C4-2B (cell line): ENCODE results near the gene SARNP.

Experiments
- H3K27ac ChIP-seq: fragments of 450-650 bp; 2 replicates; pipeline ENCODE4 v1.5.1; 2017
- ZFX ChIP-seq: fragments of 450-650 bp; IDR thresholded peaks from 2 replicates; pipeline ENCODE4 v1.6.1; 2017
- TF ChIP-seq, protein P1 (sequence below): fragments of 450-650 bp; conservative IDR thresholded peaks from 2 replicates; pipeline ENCODE4 v1.5.1; 2017; ENCODE audit warnings: mild to moderate bottlenecking

The SARNP gene

DNA sequence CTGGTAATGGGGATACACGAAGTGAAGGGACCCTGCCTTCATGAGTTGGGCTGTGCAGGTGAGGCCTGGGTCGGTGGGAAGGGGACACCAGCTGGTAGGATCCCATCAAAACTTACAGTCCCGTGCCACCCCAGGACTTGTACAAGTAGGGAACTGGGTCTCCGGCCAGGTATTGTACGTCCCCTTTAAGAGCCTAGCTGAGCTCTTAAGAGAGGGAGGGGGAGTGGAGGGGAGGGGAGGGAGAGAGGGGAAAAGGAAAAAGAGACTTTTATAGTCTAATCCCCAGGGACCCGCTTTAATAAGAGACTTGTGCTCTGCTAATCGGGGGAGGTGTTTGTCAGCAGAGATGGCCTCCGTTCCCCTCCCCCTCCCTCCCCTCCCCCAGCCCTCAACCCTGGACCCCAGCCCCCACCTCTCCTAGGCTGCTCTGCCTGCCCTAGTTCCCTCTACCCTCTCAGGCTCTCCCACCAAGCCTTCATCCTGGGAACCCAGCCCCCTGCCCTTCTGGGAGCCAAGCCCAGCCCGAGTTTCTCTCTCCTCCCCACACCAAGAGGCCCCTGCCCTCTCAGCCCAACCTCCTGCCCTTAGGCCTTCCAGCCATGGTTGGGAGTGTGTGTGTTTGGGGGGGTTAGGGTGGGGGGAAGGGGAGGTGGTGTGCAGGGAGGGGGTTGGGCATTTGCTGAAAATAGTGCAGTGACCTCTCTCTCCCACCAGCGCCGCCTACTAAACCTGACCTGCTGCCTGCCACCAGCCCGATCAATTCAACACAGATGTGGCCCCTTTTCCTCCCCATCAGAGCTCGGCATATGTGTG, 72.0 kb downstream of the SARNP start:
- TF ChIP-seq, protein P1, sequence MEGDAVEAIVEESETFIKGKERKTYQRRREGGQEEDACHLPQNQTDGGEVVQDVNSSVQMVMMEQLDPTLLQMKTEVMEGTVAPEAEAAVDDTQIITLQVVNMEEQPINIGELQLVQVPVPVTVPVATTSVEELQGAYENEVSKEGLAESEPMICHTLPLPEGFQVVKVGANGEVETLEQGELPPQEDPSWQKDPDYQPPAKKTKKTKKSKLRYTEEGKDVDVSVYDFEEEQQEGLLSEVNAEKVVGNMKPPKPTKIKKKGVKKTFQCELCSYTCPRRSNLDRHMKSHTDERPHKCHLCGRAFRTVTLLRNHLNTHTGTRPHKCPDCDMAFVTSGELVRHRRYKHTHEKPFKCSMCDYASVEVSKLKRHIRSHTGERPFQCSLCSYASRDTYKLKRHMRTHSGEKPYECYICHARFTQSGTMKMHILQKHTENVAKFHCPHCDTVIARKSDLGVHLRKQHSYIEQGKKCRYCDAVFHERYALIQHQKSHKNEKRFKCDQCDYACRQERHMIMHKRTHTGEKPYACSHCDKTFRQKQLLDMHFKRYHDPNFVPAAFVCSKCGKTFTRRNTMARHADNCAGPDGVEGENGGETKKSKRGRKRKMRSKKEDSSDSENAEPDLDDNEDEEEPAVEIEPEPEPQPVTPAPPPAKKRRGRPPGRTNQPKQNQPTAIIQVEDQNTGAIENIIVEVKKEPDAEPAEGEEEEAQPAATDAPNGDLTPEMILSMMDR, result no peak
- no peak for TF ChIP-seq ZFX
- no peak overlapping the region for H3K27ac ChIP-seq

DNA sequence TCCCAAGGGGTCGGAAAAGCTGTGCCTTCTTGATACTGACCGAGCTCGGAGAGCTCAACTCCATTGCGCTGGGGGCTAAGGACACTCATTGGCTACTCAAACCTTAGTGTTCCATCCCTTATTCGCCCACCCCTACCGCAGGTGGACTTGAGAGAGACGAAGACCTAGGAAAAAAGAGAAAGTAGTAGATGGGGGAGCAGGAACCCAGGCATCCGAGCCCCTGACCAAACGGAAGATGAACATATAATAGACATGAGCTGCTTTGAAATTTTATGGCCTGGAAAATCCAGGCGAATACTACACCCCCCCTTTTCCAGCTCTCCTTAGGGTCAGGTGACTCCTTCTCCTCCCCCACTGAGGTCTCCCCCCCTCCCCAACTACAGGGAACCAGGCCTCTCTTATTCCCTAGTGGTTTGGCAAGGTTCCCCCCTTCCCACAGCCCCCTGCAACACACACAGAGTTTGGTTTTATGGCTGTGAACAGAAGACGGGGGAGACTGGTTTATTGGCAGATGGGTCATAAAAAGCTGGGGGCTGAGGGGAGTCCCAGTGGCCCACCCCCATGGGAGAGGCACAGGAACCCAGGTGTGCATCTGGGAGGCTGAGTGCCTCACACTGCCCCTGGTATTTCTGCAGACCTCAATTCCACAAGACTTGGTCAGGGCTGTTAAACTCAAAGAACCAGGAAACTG, 73.0 kb downstream of the SARNP start:
- TF ChIP-seq ZFX, result no peak
- TF ChIP-seq, protein P1, result no peak
- H3K27ac ChIP-seq, result peak overlapping the region; percentile 76

DNA sequence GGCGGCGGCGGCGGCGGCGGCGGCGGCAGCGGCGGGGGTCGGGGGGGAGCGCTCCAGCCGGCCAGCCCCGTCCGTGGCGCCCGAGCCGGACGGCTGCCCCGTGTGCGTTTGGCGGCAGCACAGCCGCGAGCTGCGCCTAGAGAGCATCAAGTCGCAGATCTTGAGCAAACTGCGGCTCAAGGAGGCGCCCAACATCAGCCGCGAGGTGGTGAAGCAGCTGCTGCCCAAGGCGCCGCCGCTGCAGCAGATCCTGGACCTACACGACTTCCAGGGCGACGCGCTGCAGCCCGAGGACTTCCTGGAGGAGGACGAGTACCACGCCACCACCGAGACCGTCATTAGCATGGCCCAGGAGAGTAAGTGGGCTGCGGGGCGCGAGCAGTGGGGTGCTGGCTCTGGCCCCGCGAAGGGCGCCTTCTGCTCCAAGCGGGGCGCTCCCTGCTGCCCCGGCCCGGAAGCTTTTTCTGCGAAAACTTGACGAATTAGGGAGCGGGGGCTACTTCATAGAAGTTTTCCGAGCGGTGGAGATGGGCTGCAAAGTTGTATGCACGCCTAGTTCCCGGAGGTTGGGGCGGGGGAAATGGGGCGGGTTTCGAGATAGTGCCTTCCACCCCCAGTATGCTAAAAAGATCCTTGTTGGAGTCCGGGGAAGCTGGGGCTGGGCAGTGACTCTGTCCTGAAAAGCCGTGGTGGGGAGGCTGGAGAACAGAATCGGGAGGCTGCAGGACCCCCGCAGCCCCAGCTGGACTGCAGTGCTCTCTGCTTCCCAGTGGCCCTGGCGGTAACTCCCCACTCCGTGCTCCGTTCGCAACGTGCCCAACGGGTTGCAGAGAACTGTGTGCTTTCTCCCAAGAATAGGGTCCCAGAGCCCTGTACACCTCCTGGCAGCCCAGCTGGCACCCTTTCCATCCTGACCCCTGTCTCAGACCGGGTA, 73.9 kb downstream of the SARNP start:
- no peak for TF ChIP-seq ZFX
- TF ChIP-seq, protein P1, result peak; percentile 24
- peak overlapping the region; percentile 76 for H3K27ac ChIP-seq

DNA sequence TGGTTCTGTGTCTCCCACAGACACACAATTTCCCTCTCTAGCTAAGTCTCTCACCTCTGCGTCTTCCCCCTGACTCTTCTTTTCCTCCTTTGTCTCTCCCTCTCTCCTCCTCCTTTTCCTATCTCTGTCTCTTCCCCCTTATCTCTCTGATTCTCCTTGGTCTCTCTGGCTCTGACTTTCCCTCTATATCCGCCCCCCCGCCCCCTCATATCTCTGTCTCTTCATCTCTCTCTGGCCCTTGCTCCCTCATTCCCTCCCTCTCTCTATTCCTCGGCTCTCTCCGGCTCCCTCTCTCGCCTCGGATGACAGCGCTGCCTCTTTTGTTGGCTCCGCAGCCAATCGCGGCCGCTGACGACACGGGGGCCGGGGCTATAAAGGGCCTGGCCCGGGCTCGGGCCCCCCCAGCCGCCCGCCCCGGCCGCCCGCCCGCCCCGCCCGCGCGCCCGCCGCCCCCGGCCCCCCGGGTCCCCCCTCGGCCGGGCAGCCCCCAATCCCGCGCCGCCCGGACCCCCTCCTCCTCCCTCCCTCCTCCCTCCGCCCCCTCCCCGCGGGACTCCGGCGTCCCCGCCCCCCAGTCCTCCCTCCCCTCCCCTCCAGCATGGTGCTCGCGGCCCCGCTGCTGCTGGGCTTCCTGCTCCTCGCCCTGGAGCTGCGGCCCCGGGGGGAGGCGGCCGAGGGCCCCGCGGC, 74.7 kb downstream of the SARNP start, which contains the start of gene GDF11:
Gene GDF11, plus strand, starts transcription at position 404 of the 687 bp plus-strand sequence. Its CDS starts 195 bp downstream, at position 599.
- H3K27ac ChIP-seq, result peak within 1 kb of the TSS; percentile 76
- no peak for TF ChIP-seq ZFX

DNA sequence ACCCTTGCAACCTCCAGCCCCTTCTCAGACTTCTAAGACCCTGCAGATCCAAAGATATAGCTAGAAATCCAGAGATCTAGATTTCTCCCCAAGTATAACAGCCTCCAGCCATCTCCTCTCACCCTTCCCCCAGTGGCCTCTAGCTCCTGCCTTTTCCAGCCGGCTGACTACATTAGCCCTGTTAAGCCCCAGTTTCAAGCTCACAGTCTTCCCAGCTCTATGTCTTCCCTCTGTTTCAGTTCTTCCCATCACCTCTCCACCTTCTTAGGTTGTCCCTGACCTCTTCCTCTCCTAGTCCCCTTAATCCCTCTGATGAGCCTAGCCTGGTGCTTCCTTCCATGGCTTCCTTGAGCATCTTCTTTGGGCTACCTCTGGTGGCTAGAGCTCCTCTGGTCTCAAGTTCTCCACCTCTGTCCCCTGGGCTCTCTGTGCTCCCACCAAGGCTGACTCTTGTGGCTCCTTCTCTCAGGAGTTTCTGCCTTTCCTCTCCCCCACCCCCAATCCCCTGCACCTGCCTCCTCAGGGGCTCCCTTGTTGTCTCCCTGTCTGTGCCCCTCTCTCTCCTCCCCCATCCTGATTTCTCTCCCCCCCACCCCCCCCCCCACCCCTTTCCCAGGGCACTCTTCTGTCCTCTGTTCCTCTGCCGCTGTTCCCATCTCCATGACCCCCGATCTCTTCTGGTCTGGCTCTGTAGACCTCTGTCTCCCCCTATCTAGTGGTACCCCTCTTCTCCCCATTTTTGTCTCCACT, 75.4 kb downstream of the SARNP start:
- TF ChIP-seq, protein P1, result no peak
- no peak for TF ChIP-seq ZFX
- H3K27ac ChIP-seq, result no peak overlapping the region

DNA sequence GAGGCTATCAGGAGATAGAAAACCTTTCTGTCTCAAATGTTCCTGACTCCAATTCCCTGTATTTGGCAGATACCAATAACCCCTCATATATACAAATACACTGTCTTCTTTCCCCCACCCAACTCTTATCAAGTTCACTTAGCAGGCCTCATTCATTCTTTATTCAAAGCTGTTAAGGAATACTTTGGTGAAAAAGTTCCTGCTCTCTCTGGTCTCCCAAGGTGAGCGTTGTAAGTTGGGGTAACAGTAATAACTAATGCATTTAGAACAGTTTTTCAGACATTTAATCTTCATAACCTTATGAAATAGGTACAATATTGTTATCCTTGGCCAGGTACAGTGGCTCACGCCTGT, 78.5 kb downstream of the SARNP start:
- H3K27ac ChIP-seq, result no peak overlapping the region
- TF ChIP-seq ZFX, result no peak
- TF ChIP-seq, protein P1, result peak; percentile 53
